ENCODE results near the gene PCBP2.

DNA sequence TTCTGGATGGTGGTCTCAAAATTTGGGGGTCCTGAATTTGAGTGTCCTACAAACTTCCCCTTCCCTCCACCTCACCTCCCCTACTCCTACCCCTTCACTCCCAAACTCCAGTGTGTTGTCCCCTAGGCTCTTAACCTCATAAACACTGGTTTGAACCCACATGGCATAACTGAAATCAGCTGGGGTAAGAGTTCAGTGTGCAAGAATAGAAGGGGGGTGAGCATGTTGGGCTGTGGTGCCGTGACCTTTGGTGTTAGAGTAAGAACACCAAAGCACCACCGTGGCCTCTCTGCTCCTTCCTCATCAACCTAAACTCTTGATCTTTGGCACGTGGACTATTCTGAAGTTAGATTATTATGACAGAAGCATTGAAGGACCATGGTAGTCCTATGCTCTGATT is 11.0 kb downstream of the PCBP2 start:
- TF ChIP-seq, protein P1, sequence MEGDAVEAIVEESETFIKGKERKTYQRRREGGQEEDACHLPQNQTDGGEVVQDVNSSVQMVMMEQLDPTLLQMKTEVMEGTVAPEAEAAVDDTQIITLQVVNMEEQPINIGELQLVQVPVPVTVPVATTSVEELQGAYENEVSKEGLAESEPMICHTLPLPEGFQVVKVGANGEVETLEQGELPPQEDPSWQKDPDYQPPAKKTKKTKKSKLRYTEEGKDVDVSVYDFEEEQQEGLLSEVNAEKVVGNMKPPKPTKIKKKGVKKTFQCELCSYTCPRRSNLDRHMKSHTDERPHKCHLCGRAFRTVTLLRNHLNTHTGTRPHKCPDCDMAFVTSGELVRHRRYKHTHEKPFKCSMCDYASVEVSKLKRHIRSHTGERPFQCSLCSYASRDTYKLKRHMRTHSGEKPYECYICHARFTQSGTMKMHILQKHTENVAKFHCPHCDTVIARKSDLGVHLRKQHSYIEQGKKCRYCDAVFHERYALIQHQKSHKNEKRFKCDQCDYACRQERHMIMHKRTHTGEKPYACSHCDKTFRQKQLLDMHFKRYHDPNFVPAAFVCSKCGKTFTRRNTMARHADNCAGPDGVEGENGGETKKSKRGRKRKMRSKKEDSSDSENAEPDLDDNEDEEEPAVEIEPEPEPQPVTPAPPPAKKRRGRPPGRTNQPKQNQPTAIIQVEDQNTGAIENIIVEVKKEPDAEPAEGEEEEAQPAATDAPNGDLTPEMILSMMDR (IDR thresholded peaks at IDR 0.05) = no peak
- no peak for TF ChIP-seq POLR2AphosphoS5 (IDR thresholded peaks at IDR 0.05)
- TF ChIP-seq EP300 (IDR thresholded peaks at IDR 0.05) = no peak
- TF ChIP-seq POLR2A (IDR thresholded peaks at IDR 0.05) = no peak

Measured in gastroesophageal sphincter (tissue), 3 donors.